GM20000 (cell line): ENCODE measurements around the gene JMJD1C.

Experiments
- DNase-seq: peaks from one replicate; pipeline ENCODE4 v3.0.0; 2012; ENCODE audit warnings: low spot score
- TF ChIP-seq, protein P1 (sequence below): IDR thresholded peaks from 2 replicates; pipeline ENCODE4 v1.5.1; 2012; ENCODE audit warnings: mild to moderate bottlenecking, control low read depth; ENCODE audit errors: extremely low read depth, missing control alignments

The JMJD1C gene

GRCh38 chr10:63320683-63321082 lies 145.1 kb downstream of the JMJD1C start:
- no peak for DNase-seq
- TF ChIP-seq, protein P1, sequence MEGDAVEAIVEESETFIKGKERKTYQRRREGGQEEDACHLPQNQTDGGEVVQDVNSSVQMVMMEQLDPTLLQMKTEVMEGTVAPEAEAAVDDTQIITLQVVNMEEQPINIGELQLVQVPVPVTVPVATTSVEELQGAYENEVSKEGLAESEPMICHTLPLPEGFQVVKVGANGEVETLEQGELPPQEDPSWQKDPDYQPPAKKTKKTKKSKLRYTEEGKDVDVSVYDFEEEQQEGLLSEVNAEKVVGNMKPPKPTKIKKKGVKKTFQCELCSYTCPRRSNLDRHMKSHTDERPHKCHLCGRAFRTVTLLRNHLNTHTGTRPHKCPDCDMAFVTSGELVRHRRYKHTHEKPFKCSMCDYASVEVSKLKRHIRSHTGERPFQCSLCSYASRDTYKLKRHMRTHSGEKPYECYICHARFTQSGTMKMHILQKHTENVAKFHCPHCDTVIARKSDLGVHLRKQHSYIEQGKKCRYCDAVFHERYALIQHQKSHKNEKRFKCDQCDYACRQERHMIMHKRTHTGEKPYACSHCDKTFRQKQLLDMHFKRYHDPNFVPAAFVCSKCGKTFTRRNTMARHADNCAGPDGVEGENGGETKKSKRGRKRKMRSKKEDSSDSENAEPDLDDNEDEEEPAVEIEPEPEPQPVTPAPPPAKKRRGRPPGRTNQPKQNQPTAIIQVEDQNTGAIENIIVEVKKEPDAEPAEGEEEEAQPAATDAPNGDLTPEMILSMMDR, result no peak

DNA sequence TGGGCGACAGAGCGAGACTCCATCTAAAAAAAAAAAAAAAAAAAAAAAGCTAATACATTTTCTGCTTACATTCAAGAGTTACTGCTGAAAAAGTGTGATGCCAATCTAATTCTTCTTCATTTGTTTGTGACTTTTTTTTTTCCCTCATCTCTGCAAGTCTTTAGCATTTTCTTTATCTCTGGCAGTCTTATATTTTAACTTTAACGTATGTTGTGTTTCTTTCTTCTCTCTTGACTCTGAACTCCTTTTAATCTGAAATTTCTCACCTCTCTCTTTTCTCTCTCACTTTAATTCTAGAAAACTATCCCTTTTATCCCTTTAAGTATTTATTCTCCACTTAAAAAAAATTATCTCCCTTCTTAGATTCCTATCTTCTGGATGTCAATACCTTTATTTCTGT lies 146.5 kb downstream of the JMJD1C start:
- DNase-seq, result no peak
- TF ChIP-seq, protein P1, result no peak

DNA sequence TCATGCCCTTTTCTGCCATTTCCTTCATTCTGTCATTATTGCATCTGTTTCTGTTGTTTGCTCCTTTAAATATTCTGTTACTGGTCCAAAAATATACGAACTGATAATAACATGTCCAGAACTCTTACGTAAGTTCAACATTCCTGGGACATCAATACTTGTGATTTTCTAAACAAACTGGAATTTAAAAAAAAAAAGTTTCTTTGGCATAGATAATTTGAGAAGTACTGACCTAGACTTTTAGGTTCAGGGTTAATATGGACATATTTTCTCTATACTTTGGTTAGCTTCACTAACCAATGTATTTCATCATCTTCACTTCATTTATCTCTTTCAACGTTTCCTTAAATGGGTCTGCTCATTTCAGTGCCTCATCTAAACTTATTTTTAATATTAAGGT lies 147.3 kb downstream of the JMJD1C start:
- no peak for DNase-seq
- TF ChIP-seq, protein P1, result no peak

- DNase-seq, result no peak
- TF ChIP-seq, protein P1, result no peak
Observed at GRCh38 chr10:63314020-63314419, 151.8 kb downstream of the JMJD1C start.

GRCh38 chr10:63313066-63313717 lies 152.6 kb downstream of the JMJD1C start:
- TF ChIP-seq, protein P1, result no peak
- DNase-seq, result no peak

- no peak for DNase-seq
- TF ChIP-seq, protein P1, result no peak
Observed at GRCh38 chr10:63308628-63309027, 157.1 kb downstream of the JMJD1C start.

- TF ChIP-seq, protein P1, result no peak
- DNase-seq, result no peak
Observed at GRCh38 chr10:63304146-63304545, 161.6 kb downstream of the JMJD1C start.
